CD14-positive monocyte (primary cell): ENCODE data around the gene PAFAH1B1. TPM values are rescaled to one million over a fixed set of nuclear protein-coding genes. Genes with fewer than 3 reads are reported as not detected.
A peak's percentile ranks its signal among the peaks of the same experiment; 100 is the strongest.

Experiments
- DNase-seq, 3 donors: peaks; one replicate each; pipeline ENCODE4 v3.0.0-alpha.2; 2011 to 2022
- H2AFZ ChIP-seq: 2 replicates; pipeline ENCODE4 v1.6.0; 2012; ENCODE audit warnings: mild to moderate bottlenecking, low read depth, low read length, inconsistent platforms; ENCODE audit not compliant: insufficient read depth, poor library complexity, severe bottlenecking
- H3K27ac ChIP-seq, 2 donors: 1 replicate in 1 of 2; 2 replicates in 1 of 2; pipeline ENCODE4 v1.5.1; 2012 to 2013; ENCODE audit warnings: low read length in 2 of 2, control low read depth in 1 of 2, inconsistent platforms in 1 of 2, low read depth in 1 of 2, mild to moderate bottlenecking in 1 of 2
- H3K27me3 ChIP-seq, 2 donors: one replicate each; pipeline versions ENCODE4 v1.6.0 to v1.6.1; 2011 to 2013; ENCODE audit warnings: low read length in 2 of 2; ENCODE audit not compliant: control insufficient read depth in 2 of 2, insufficient read depth in 2 of 2
- H3K36me3 ChIP-seq, 2 donors: replicated peaks in 1 of 2; 1 replicate in 1 of 2; 2 replicates in 1 of 2; pipeline versions ENCODE4 v1.5.1 to v1.6.1; 2012 to 2013; ENCODE audit warnings: low read length in 2 of 2, control low read depth in 1 of 2, inconsistent platforms in 1 of 2, mild to moderate bottlenecking in 1 of 2; ENCODE audit not compliant: insufficient read depth in 2 of 2, control insufficient read depth in 1 of 2
- H3K4me1 ChIP-seq, 2 donors: 1 replicate in 1 of 2; 2 replicates in 1 of 2; pipeline versions ENCODE4 v1.5.1 to v1.6.1; 2012 to 2013; ENCODE audit warnings: low read length in 2 of 2, control low read depth in 1 of 2, inconsistent platforms in 1 of 2, mild to moderate bottlenecking in 1 of 2, moderate library complexity in 1 of 2; ENCODE audit not compliant: insufficient read depth in 2 of 2, control insufficient read depth in 1 of 2
- H3K4me2 ChIP-seq: replicated peaks from 2 replicates; pipeline ENCODE3; 2012; ENCODE audit warnings: low read length, moderate library complexity, mild to moderate bottlenecking; ENCODE audit not compliant: poor library complexity, severe bottlenecking; ENCODE audit errors: extremely low read depth
- H3K4me3 ChIP-seq, 3 experiments: fragments of 200-600 bp in 1 of 3; sonication (generic) in 1 of 3; replicated peaks in 1 of 3; 1 replicate in 2 of 3; 2 replicates in 1 of 3; pipeline ENCODE4 v1.5.1; 2011 to 2013; ENCODE audit warnings: low read length in 3 of 3, mild to moderate bottlenecking in 3 of 3, control low read depth in 2 of 3, low read depth in 2 of 3, inconsistent platforms in 1 of 3, moderate library complexity in 1 of 3
- H3K79me2 ChIP-seq: 2 replicates; pipeline ENCODE4 v1.6.0; 2012; ENCODE audit warnings: mild to moderate bottlenecking, control low read depth, inconsistent platforms, low read length, moderate library complexity; ENCODE audit not compliant: insufficient read depth
- H3K9ac ChIP-seq: 2 replicates; pipeline ENCODE4 v1.6.0; 2017; ENCODE audit warnings: low read length, mild to moderate bottlenecking; ENCODE audit not compliant: insufficient read depth, poor library complexity, severe bottlenecking
- H3K9me3 ChIP-seq, 2 donors: replicated peaks in 1 of 2; 1 replicate in 1 of 2; 2 replicates in 1 of 2; pipeline versions ENCODE4 v1.5.1 to v1.6.1; 2012 to 2013; ENCODE audit warnings: low read length in 2 of 2, control low read depth in 1 of 2; ENCODE audit not compliant: control insufficient read depth in 1 of 2, insufficient read depth in 1 of 2
- H4K20me1 ChIP-seq: 2 replicates; pipeline ENCODE4 v1.6.0; 2012; ENCODE audit warnings: mild to moderate bottlenecking, low read length, control low read depth, moderate library complexity; ENCODE audit not compliant: insufficient read depth
- H3K27ac Mint-ChIP-seq, 7 donors: one replicate each; pipeline ENCODE4 v1.8.0; 2020; ENCODE audit warnings: mild to moderate bottlenecking in 7 of 7, mixed read lengths in 7 of 7, moderate library complexity in 6 of 7, inconsistent platforms in 2 of 7
- H3K27me3 Mint-ChIP-seq, 3 donors: one replicate each; pipeline ENCODE4 v1.8.0; 2021 to 2022; ENCODE audit warnings: low read depth in 3 of 3, mild to moderate bottlenecking in 3 of 3, mixed read lengths in 3 of 3, moderate library complexity in 3 of 3, inconsistent platforms in 1 of 3
- H3K36me3 Mint-ChIP-seq, 2 donors: one replicate each; pipeline ENCODE4 v1.8.0; 2020; ENCODE audit warnings: mixed read lengths in 2 of 2, inconsistent platforms in 1 of 2, mild to moderate bottlenecking in 1 of 2
- H3K4me1 Mint-ChIP-seq: one replicate; pipeline ENCODE4 v1.8.0; 2020; ENCODE audit warnings: mild to moderate bottlenecking, mixed read lengths
- H3K4me3 Mint-ChIP-seq, 2 donors: one replicate each; pipeline ENCODE4 v1.8.0; 2020; ENCODE audit warnings: mild to moderate bottlenecking in 2 of 2, mixed read lengths in 2 of 2, moderate library complexity in 1 of 2
- H3K9me3 Mint-ChIP-seq, 7 donors: one replicate each; pipeline ENCODE4 v1.8.0; 2020 to 2022; ENCODE audit warnings: mixed read lengths in 7 of 7, mild to moderate bottlenecking in 6 of 7, moderate library complexity in 6 of 7, inconsistent platforms in 2 of 7
- WGBS: methylation state at CpG from one replicate; pipeline ENCODE4 v1.1.5; 2013; ENCODE audit warnings: missing lambda C conversion rate; ENCODE audit not compliant: insufficient coverage; 5-methylcytosine and 5-hydroxymethylcytosine counted together
- intact Hi-C, 2 donors: fragments of 100-400 bp; cut with micrococcal nuclease; formaldehyde crosslinking; loops; one replicate each; pipeline versions ENCODE4 v1.15.0 to v1.15.1; 2023
- polyA plus RNA-seq, 3 donors: library from polyadenylated mRNA; depleted of rRNA in 1 of 3; unstranded in 2 of 3; stranded (reverse) in 1 of 3; fragments of 300-500 nt in 2 of 3; fragments of >200 nt in 1 of 3; fragmentation: Illumina TruSeq in 2 of 3; gene quantifications; 1 replicate in 2 of 3; 2 replicates in 1 of 3; pipeline ENCODE4 v1.2.3, GENCODE V29; 2012 to 2021
- TF ChIP-seq, protein P1 (sequence below): fragments of 200-600 bp; IDR thresholded peaks from one replicate; pipeline ENCODE4 v1.8.0; 2022; ENCODE audit warnings: antibody characterized with exemption, mild to moderate bottlenecking

PAFAH1B1 gene
- polyA plus RNA-seq, 3 donors: 9.1 to 51.8 (median 17.1) TPM

DNA sequence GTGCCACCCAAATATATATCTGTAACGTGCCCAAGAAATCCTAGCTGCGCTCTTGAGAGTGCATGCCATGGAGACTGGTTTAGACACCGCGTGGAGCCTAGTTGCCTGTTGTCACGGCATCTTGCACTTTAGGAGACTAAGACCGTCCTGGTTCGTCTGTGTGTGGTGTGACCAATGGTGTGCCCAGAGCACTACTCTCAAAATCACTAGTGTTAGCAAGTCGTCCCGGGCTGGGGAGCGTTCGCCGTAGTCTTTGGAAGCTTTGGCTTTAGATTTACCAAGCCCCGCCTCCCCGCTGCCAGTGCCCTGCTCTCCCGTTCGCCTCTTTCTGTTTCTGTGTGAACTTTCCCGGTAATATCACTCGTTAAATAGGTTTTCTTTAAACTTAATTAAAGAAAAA lies 91.1 kb downstream of the PAFAH1B1 start:
- TF ChIP-seq, protein P1, sequence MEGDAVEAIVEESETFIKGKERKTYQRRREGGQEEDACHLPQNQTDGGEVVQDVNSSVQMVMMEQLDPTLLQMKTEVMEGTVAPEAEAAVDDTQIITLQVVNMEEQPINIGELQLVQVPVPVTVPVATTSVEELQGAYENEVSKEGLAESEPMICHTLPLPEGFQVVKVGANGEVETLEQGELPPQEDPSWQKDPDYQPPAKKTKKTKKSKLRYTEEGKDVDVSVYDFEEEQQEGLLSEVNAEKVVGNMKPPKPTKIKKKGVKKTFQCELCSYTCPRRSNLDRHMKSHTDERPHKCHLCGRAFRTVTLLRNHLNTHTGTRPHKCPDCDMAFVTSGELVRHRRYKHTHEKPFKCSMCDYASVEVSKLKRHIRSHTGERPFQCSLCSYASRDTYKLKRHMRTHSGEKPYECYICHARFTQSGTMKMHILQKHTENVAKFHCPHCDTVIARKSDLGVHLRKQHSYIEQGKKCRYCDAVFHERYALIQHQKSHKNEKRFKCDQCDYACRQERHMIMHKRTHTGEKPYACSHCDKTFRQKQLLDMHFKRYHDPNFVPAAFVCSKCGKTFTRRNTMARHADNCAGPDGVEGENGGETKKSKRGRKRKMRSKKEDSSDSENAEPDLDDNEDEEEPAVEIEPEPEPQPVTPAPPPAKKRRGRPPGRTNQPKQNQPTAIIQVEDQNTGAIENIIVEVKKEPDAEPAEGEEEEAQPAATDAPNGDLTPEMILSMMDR: no peak
- H3K27ac ChIP-seq: no peak overlapping the region
- no peaks in the 10 kb centered on the region for H3K9me3 Mint-ChIP-seq
- H3K9ac ChIP-seq: no peak overlapping the region
- H4K20me1 ChIP-seq: peaks cover 52% of the 10 kb centered on the region
- no peak overlapping the region for H3K4me3 ChIP-seq
- no peak overlapping the region for H3K27ac Mint-ChIP-seq
- peaks cover 44 to 56% of the 10 kb centered on the region in 2 donors for H3K36me3 ChIP-seq
- DNase-seq: no peak
- H3K27me3 Mint-ChIP-seq: no peaks in the 10 kb centered on the region
- no peaks in the 10 kb centered on the region for H3K79me2 ChIP-seq
- H3K36me3 Mint-ChIP-seq: peaks cover 53 to 61% of the 10 kb centered on the region in 2 donors
- no peak overlapping the region for H3K4me3 Mint-ChIP-seq
- H2AFZ ChIP-seq: no peak overlapping the region
- intact Hi-C loops: no loop called here
- H3K9me3 ChIP-seq: no peaks in the 10 kb centered on the region
- H3K4me2 ChIP-seq: no peak overlapping the region
- H3K27me3 ChIP-seq: no peaks in the 10 kb centered on the region
- no peaks in the 10 kb centered on the region for H3K4me1 ChIP-seq
- no peaks in the 10 kb centered on the region for H3K4me1 Mint-ChIP-seq
- WGBS: 96% methylated on average over 8 of the region's 18 CpGs

DNA sequence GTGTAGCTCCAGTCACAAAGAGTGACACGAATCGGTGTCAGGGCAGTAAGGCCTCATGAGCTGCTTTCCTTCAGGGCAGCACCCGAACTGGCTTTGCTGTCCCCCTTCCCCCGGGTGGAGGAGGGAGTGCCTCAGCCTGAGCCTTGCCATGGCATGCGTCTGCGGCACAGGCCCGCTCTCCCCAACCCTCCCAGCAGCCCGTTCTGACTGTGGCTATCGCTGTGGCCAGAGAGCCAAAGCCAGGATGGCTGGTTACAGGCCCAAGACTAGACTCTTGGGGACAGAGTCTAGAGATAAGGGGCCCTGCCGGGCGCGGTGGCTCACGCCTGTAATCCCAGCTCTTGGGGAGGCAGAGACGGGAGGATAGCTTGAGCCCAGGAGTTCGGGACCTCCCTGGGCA lies 92.2 kb downstream of the PAFAH1B1 start:
- no peak overlapping the region for H3K9ac ChIP-seq
- TF ChIP-seq, protein P1: no peak
- H3K27me3 ChIP-seq: no peaks in the 10 kb centered on the region
- H3K9me3 ChIP-seq: no peaks in the 10 kb centered on the region
- 89% methylated on average over 11 of the region's 15 CpGs for WGBS
- H3K4me1 ChIP-seq: no peaks in the 10 kb centered on the region
- peaks cover 44% of the 10 kb centered on the region for H4K20me1 ChIP-seq
- no peak overlapping the region for H3K4me3 ChIP-seq
- no peak overlapping the region for H3K27ac ChIP-seq
- DNase-seq: no peak
- H3K4me1 Mint-ChIP-seq: no peaks in the 10 kb centered on the region
- H3K4me3 Mint-ChIP-seq: no peak overlapping the region
- no peaks in the 10 kb centered on the region for H3K27me3 Mint-ChIP-seq
- no peak overlapping the region for H2AFZ ChIP-seq
- peak overlapping the region in 1 of 7 donors; percentile 43 for H3K27ac Mint-ChIP-seq
- H3K36me3 Mint-ChIP-seq: peaks cover 44 to 51% of the 10 kb centered on the region in 2 donors
- peaks cover 33 to 45% of the 10 kb centered on the region in 2 donors for H3K36me3 ChIP-seq
- H3K9me3 Mint-ChIP-seq: no peaks in the 10 kb centered on the region
- intact Hi-C loops: no loop called here
- no peaks in the 10 kb centered on the region for H3K79me2 ChIP-seq
- H3K4me2 ChIP-seq: no peak overlapping the region
